H1 (cell line): ENCODE data around the gene SECISBP2. TPM values are rescaled to one million over a fixed set of nuclear protein-coding genes. Genes with fewer than 3 reads are reported as not detected.

Experiments
- CTCF ChIA-PET: fragments of 300-600 bp; sonication (Branson Sonifier 250); formaldehyde crosslinking; loops from one replicate; lab custom pipeline; 2021; ENCODE audit not compliant: partially characterized antibody; lab: Charles Lee
- POLR2A ChIA-PET: fragments of 300-600 bp; sonication (Branson Sonifier 250); formaldehyde crosslinking; loops from one replicate; lab custom pipeline; 2021; ENCODE audit warnings: inconsistent platforms; ENCODE audit not compliant: partially characterized antibody; lab: Charles Lee
- DNase-seq, 2 experiments: peaks; one replicate each; pipeline versions ENCODE4 v3.0.0 to v3.0.0-alpha.2; 2010 to 2022; ENCODE audit warnings: low spot score in 2 of 2, low read depth in 1 of 2, mixed read lengths in 1 of 2
- FAIRE-seq: peaks from 2 replicates; lab custom pipeline; 2011; peaks lifted over from hg19 to GRCh38; lab: Jason Lieb, UNC
- H2AFZ ChIP-seq: 2 replicates; pipeline ENCODE4 v1.8.1; 2012; ENCODE audit warnings: low read length, inconsistent platforms
- H2AK5ac ChIP-seq: 2 replicates; pipeline ENCODE4 v1.6.1; 2013; ENCODE audit warnings: low read depth, low read length
- H2BK120ac ChIP-seq: replicated peaks from 2 replicates; pipeline ENCODE3; 2013; ENCODE audit warnings: low read depth, low read length, inconsistent platforms
- H2BK12ac ChIP-seq: 2 replicates; pipeline ENCODE4 v1.6.1; 2013; ENCODE audit warnings: low read depth, low read length
- H2BK15ac ChIP-seq: 2 replicates; pipeline ENCODE4 v1.6.1; 2013; ENCODE audit warnings: low read length
- H2BK20ac ChIP-seq: 2 replicates; pipeline ENCODE4 v1.6.1; 2013; ENCODE audit warnings: low read length
- H2BK5ac ChIP-seq: 2 replicates; pipeline ENCODE4 v1.6.1; 2013; ENCODE audit warnings: low read depth, low read length
- H3K14ac ChIP-seq: 2 replicates; pipeline ENCODE4 v1.6.1; 2013; ENCODE audit warnings: inconsistent platforms; ENCODE audit not compliant: insufficient read length
- H3K18ac ChIP-seq: 2 replicates; pipeline ENCODE4 v1.6.1; 2013; ENCODE audit warnings: low read length; ENCODE audit errors: extremely low read depth
- H3K23ac ChIP-seq: 2 replicates; pipeline ENCODE4 v1.6.1; 2013; ENCODE audit warnings: inconsistent platforms; ENCODE audit not compliant: insufficient read length
- H3K23me2 ChIP-seq: 2 replicates; pipeline ENCODE4 v1.6.1; 2013; ENCODE audit warnings: low read depth, low read length
- H3K27ac ChIP-seq: 2 replicates; pipeline ENCODE4 v1.6.1; 2011; ENCODE audit warnings: low read depth, low read length, inconsistent platforms
- H3K27me3 ChIP-seq, 4 experiments: replicated peaks in 1 of 4; 1 replicate in 1 of 4; 2 replicates in 3 of 4; pipeline versions ENCODE4 v1.6.1 to v1.8.1; 2011 to 2013; ENCODE audit warnings: low read length in 3 of 4, mild to moderate bottlenecking in 3 of 4, inconsistent platforms in 2 of 4, mixed read lengths in 2 of 4, moderate library complexity in 1 of 4; ENCODE audit not compliant: control insufficient read depth in 3 of 4, insufficient read depth in 3 of 4; ENCODE audit errors: extremely low read depth in 1 of 4
- H3K36me3 ChIP-seq, 4 experiments: 2 replicates each; pipeline versions ENCODE4 v1.6.1 to v1.8.1; 2011 to 2013; ENCODE audit warnings: mild to moderate bottlenecking in 4 of 4, low read length in 3 of 4, moderate library complexity in 2 of 4, control low read depth in 1 of 4, inconsistent platforms in 1 of 4; ENCODE audit not compliant: insufficient read depth in 4 of 4, control insufficient read depth in 2 of 4
- H3K4ac ChIP-seq: replicated peaks from 2 replicates; pipeline ENCODE3; 2013; ENCODE audit warnings: low read length, low read depth, mixed read lengths, inconsistent platforms; ENCODE audit not compliant: insufficient read length
- H3K4me1 ChIP-seq, 4 experiments: replicated peaks in 1 of 4; 1 replicate in 1 of 4; 2 replicates in 3 of 4; pipeline versions ENCODE4 v1.6.1 to v1.8.1; 2011 to 2013; ENCODE audit warnings: low read length in 3 of 4, inconsistent platforms in 2 of 4, mixed read lengths in 1 of 4; ENCODE audit not compliant: insufficient read depth in 4 of 4, control insufficient read depth in 3 of 4
- H3K4me2 ChIP-seq, 2 experiments: 2 replicates each; pipeline versions ENCODE4 v1.6.1 to v1.8.1; 2011 to 2013; ENCODE audit warnings: low read depth in 2 of 2, low read length in 2 of 2, control low read depth in 1 of 2, inconsistent platforms in 1 of 2, mild to moderate bottlenecking in 1 of 2; ENCODE audit not compliant: insufficient read depth in 1 of 2
- H3K4me3 ChIP-seq, 4 experiments: fragments of 200-600, 300-600 bp in 1 of 4; sonication (generic), shearing (Covaris generic), sonication (Bioruptor Twin) in 1 of 4; 2 replicates each; pipeline versions ENCODE4 v1.5.1 to v1.8.1; 2011 to 2016; ENCODE audit warnings: low read length in 4 of 4, low read depth in 3 of 4, control low read depth in 2 of 4, inconsistent platforms in 2 of 4, mild to moderate bottlenecking in 2 of 4, mixed read lengths in 1 of 4, moderate library complexity in 1 of 4; ENCODE audit not compliant: insufficient read depth in 2 of 4; ENCODE audit errors: extremely low read depth in 1 of 4
- H3K56ac ChIP-seq: replicated peaks from 2 replicates; pipeline ENCODE3; 2013; ENCODE audit warnings: low read depth, mild to moderate bottlenecking, mixed read lengths, low read length, inconsistent platforms; ENCODE audit not compliant: insufficient read length
- H3K79me1 ChIP-seq: 2 replicates; pipeline ENCODE4 v1.6.1; 2013; ENCODE audit warnings: low read depth, low read length, control low read depth
- H3K79me2 ChIP-seq, 2 experiments: 2 replicates each; pipeline versions ENCODE4 v1.6.1 to v1.8.1; 2012 to 2013; ENCODE audit warnings: low read length in 2 of 2, mild to moderate bottlenecking in 2 of 2, inconsistent platforms in 1 of 2; ENCODE audit not compliant: insufficient read depth in 2 of 2, control insufficient read depth in 1 of 2
- H3K9ac ChIP-seq, 4 experiments: replicated peaks in 1 of 4; 1 replicate in 1 of 4; 2 replicates in 3 of 4; pipeline versions ENCODE4 v1.6.1 to v1.8.1; 2011 to 2013; ENCODE audit warnings: low read depth in 3 of 4, low read length in 3 of 4, control low read depth in 2 of 4, mild to moderate bottlenecking in 2 of 4, moderate library complexity in 2 of 4, inconsistent platforms in 1 of 4; ENCODE audit errors: extremely low read depth in 1 of 4
- H3K9me3 ChIP-seq, 2 experiments: 2 replicates each; pipeline versions ENCODE4 v1.6.1 to v1.8.1; 2012 to 2013; ENCODE audit warnings: mild to moderate bottlenecking in 2 of 2, moderate library complexity in 2 of 2, control low read depth in 1 of 2, inconsistent platforms in 1 of 2, low read depth in 1 of 2, low read length in 1 of 2, mixed read lengths in 1 of 2; ENCODE audit not compliant: insufficient read depth in 2 of 2
- H4K20me1 ChIP-seq, 2 experiments: replicated peaks in 1 of 2; 2 replicates each; pipeline versions ENCODE3 to v1.8.1; 2011 to 2013; ENCODE audit warnings: inconsistent platforms in 2 of 2, low read length in 2 of 2, mild to moderate bottlenecking in 1 of 2; ENCODE audit not compliant: insufficient read depth in 2 of 2, control insufficient read depth in 1 of 2
- H4K5ac ChIP-seq: 2 replicates; pipeline ENCODE4 v1.6.1; 2013; ENCODE audit warnings: low read length, low read depth, mixed read lengths, inconsistent platforms; ENCODE audit not compliant: insufficient read length
- H4K8ac ChIP-seq: 2 replicates; pipeline ENCODE4 v1.8.0; 2013; ENCODE audit warnings: mild to moderate bottlenecking, moderate library complexity, low read length, inconsistent platforms; ENCODE audit not compliant: insufficient read depth; ENCODE audit errors: extremely low read depth
- H4K91ac ChIP-seq: replicated peaks from 2 replicates; pipeline ENCODE3; 2013; ENCODE audit warnings: low read length, mixed read lengths, inconsistent platforms; ENCODE audit not compliant: insufficient read length
- BACH1 ChIP-seq: IDR thresholded peaks from 2 replicates; pipeline ENCODE4 v1.6.1; 2012; ENCODE audit warnings: low read length, improper control_type of control experiment
- POLR2A ChIP-seq, 2 experiments: IDR thresholded peaks; 1 replicate in 1 of 2; 2 replicates in 1 of 2; pipeline ENCODE4 v1.6.1; 2011; ENCODE audit warnings: low read depth in 2 of 2, low read length in 2 of 2, mild to moderate bottlenecking in 2 of 2; ENCODE audit errors: control extremely low read depth in 1 of 2
- POLR2AphosphoS5 ChIP-seq: IDR thresholded peaks from 2 replicates; pipeline ENCODE4 v1.6.1; 2011; ENCODE audit warnings: low read depth, low read length
- WGBS, 2 experiments: shearing (Covaris generic) in 1 of 2; methylation state at CpG; one replicate each; pipeline versions ENCODE4 v1.1.6 to v1.1.7; 2013 to 2015; ENCODE audit warnings: low lambda C conversion rate in 2 of 2, mixed read lengths in 2 of 2, inconsistent platforms in 1 of 2, low coverage in 1 of 2, missing lambda C conversion rate in 1 of 2; ENCODE audit not compliant: insufficient replicate concordance in 2 of 2, insufficient coverage in 1 of 2, insufficient read length in 1 of 2; ENCODE audit errors: extremely low coverage in 1 of 2, missing lambda C conversion rate in 1 of 2; 5-methylcytosine and 5-hydroxymethylcytosine counted together
- polyA plus RNA-seq, 7 experiments: library from polyadenylated mRNA; depleted of rRNA in 3 of 7; stranded (reverse) in 5 of 7; unstranded in 2 of 7; fragments of >200 nt in 5 of 7; fragments of 200-250 nt in 2 of 7; gene quantifications; 1 replicate in 5 of 7; 2 replicates in 1 of 7; 4 replicates in 1 of 7; pipeline versions ENCODE4 v1.2.1 to v1.2.3, GENCODE V29; 2011 to 2013; ENCODE audit warnings: missing spikeins in 2 of 7, mixed read lengths in 2 of 7
- total RNA-seq: library from RNA; stranded (reverse); fragmentation: NEBNext Ultra II Directional; extraction: Animal tissue kit (Norgen Biotek cat#: 25700); gene quantifications from 2 replicates; pipeline ENCODE4 v1.2.1, GENCODE V29; 2021

SECISBP2 gene
- total and polyA plus RNA-seq, 2 of the 8 experiments (the other 6 are each of a cell fraction or from before 2014, with no cell fraction given) = 39.0 to 61.7 TPM

DNA sequence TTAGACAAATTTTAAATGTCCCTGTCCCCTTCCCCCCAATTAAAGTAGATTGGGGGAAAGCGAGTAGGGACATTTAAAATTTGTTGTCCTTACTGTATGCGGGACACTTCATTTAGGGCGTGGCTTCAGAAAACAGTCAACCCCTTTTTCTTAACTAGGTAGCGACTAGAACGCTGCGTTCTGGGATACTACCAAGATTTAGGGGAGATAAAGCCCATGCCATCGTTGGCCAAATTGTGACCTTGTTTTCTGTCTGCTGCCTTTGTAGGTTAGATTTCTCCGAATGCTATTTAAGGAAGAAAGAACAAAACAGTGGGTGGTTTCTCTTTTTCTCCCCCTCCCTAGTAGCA, 6.1 kb upstream of the SECISBP2 start:
- DNase-seq = no peak
- no peak overlapping the region for H2AFZ ChIP-seq
- no peak overlapping the region for H2BK20ac ChIP-seq
- H3K23ac ChIP-seq = no peak overlapping the region
- H3K56ac ChIP-seq = no peak overlapping the region
- no peak overlapping the region for H4K91ac ChIP-seq
- no peaks in the 10 kb centered on the region for H3K27me3 ChIP-seq
- 1% methylated on average over 8 of the region's 8 CpGs; no CpG with 5 or more reads in 1 of the 2 experiments for WGBS, 2 experiments
- peak overlapping the region; percentile 58 to 67 for H3K4me2 ChIP-seq
- no peak overlapping the region for H3K18ac ChIP-seq
- peaks cover 0 to 8% (median 4%) of the 10 kb centered on the region in 4 experiments; a peak in 5 of 7 replicates for H3K4me1 ChIP-seq
- H3K9ac ChIP-seq = peak overlapping the region; percentile 85 to 94 (median 92)
- POLR2A ChIA-PET = interaction anchor here (0.7 to 2.5 kb wide), 13 partner anchors 8 to 301 kb away, joined by 3 to 33 read pairs (median 3); partner anchors contain the start of genes SECISBP2 and SHC3
- H3K27ac ChIP-seq = 0 out of 2 replicates have a peak overlapping the region, but pooled peaks have one; percentile 82
- H3K79me2 ChIP-seq = peaks cover 40 to 68% of the 10 kb centered on the region in 2 experiments
- CTCF ChIA-PET = no interaction called here
- peaks cover 6 to 52% (median 22%) of the 10 kb centered on the region in 4 experiments for H3K36me3 ChIP-seq
- H4K5ac ChIP-seq = no peak overlapping the region
- H2BK5ac ChIP-seq = no peak overlapping the region; the same call in 1 of the 2 replicates
- H2BK12ac ChIP-seq = no peak overlapping the region
- peak overlapping the region; percentile 91 to 100 (median 98) for H3K4me3 ChIP-seq
- FAIRE-seq = no peak
- no peak overlapping the region for H3K4ac ChIP-seq
- no peak overlapping the region for H4K8ac ChIP-seq
- H3K23me2 ChIP-seq = 0 out of 2 replicates have a peak, but pooled peaks cover 2% of the 10 kb centered on the region
- H4K20me1 ChIP-seq = peaks cover 16 to 24% of the 10 kb centered on the region in 2 experiments
- TF ChIP-seq POLR2A (IDR thresholded peaks at IDR 0.05; ENCODE audit: control extremely low read depth in 1 of 2, low read depth in 2 of 2, low read length in 2 of 2) (peak in 1 of 2 experiments; percentile 23; a peak in 1 of 3 replicates), POLR2AphosphoS5 (peak; percentile 60), BACH1 (no peak)
- H2AK5ac ChIP-seq = no peak overlapping the region
- H3K9me3 ChIP-seq = no peaks in the 10 kb centered on the region
- no peak overlapping the region for H2BK15ac ChIP-seq
- H2BK120ac ChIP-seq = no peak overlapping the region
- H3K79me1 ChIP-seq = peaks cover 3% of the 10 kb centered on the region; the same call in 1 of the 2 replicates
- no peak overlapping the region for H3K14ac ChIP-seq
